GM12892 (cell line): Measurements from ENCODE around the gene LRRC45.

Experiments
- POLR2A ChIP-seq: IDR thresholded peaks from 2 replicates; pipeline ENCODE4 v1.6.1; 2011; ENCODE audit warnings: low read depth, low read length, control low read depth
- TAF1 ChIP-seq: IDR thresholded peaks from 2 replicates; pipeline ENCODE4 v1.6.1; 2011; ENCODE audit warnings: low read depth, mild to moderate bottlenecking, control low read depth, low read length, borderline replicate concordance

DNA sequence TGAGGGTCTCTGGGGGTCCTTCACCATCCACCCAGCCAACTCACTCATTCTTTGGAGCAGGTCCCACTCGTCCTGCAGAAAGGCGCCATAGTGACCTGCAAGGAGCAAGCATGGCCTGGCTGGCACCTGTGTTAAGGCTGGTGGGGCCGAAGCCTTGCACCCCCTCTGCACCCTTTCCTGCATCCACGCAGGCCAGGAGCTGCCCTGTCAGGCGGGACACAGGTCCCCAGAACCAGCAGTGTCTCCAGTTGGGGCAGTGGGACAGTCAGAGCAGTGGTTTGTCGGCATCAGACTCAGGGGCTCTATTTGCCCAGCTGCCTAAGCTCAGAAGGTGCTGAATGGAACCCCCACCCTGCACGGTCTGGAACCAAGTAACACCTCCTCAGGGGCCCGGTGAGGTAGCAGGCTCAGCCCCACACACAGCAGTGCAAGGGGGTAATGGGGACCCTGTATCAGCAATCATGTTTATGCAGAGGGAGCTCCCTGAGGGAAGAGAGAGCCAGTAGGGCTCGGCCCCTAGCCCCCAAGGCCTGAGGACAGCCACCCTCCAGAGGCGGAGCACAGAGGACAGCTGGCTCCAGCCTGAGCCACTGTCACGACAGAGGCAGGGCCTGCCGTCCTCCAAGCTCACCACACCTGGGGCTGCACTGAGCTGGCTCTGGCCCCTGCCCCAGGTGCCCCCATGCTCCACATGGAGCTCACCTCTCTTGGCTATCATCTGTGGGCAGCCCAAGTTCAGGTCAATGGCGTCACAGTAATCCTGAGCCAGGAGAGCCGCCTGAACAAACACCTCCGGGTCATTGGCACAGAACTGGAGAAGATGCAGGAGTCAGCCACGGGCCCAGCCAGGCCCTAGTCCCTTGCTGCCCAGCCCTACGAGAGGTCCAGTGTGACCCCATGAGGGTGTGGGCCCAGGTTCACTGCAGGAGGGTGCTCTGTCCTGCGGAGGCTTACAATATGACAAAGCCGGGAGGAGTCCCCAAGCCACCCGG lies 40.6 kb downstream of the LRRC45 start:
- no peak for TF ChIP-seq POLR2A
- TF ChIP-seq TAF1: no peak
